ENCODE measurements around the gene EVI2B. TPM values are rescaled to one million over a fixed set of nuclear protein-coding genes. Genes with fewer than 3 reads are reported as not detected.
"Not testable (repeated sequence)": the region's sequence is repeated elsewhere in the genome, so short reads cannot be mapped to it uniquely, and the experiment has no call there.

EVI2B gene
- total RNA-seq, 1 donor, result 185 TPM

DNA sequence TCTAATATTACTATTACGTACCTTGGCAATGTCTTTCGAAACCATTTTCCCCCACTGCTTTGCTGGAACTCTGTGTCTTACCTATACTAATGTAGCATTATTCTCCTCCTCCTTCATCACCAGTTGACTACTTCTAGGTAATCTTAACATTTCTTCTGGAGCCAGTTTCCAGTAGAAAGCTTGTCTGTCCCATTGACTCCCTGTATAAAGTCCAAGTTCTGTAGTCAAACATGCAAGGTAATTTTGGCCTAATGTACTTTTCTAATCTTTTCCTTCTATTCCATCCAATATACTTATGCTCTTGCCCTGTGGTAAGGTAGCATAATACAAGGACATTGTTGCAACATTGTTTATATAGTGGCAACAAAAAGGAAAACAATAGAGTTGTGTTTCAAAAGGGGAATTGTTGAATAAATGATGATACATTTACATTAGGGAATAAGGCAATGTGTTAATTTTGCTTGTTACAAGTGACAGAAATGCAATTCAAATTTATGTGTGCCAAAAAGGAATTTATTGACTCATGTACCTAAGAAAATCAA is 44.7 kb downstream of the EVI2B start:
- no peaks in the 10 kb centered on the region for H3K27me3 ChIP-seq (ENCODE audit: insufficient read depth, low read length)

GRCh38 chr17:31266042-31266441 is 47.8 kb downstream of the EVI2B start:
- Histone ChIP-seq H3K9me3 (ENCODE audit: low read depth, low read length) (no peaks in the 10 kb centered on the region), H3K4me3 (ENCODE audit: low read length) (no peak overlapping the region), H3K4me1 (ENCODE audit: insufficient read depth, low read length) (no peaks in the 10 kb centered on the region), H3K27me3 (ENCODE audit: insufficient read depth, low read length) (no peaks in the 10 kb centered on the region)

More for the DNA sequence above, 44.7 kb downstream of the EVI2B start:
- Histone ChIP-seq H3K4me1 (ENCODE audit: insufficient read depth, low read length) (peaks cover 5% of the 10 kb centered on the region), H3K9me3 (ENCODE audit: low read depth, low read length) (no peaks in the 10 kb centered on the region), H3K4me3 (ENCODE audit: low read length) (no peak overlapping the region)

DNA sequence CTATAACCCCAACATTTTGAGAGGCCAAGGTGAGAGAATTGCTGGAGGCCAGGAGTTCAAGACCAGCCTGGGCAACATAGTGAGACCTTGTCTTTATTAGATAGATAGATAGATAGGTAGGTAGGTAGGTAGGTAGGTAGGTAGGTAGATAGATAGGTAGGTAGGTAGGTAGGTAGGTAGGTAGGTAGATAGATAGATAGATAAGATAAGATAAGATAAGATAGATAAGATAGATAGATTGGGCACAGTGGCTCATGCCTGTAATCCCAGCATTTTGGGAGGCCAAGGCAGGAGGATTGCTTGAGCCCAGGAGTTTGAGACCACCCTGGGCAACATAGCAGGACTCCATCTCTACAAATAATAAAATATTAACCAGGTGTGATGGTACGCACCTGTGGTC is 50.9 kb downstream of the EVI2B start:
- not testable (repeated sequence) for H3K4me3 ChIP-seq (ENCODE audit: low read length); H3K4me1 ChIP-seq (ENCODE audit: insufficient read depth, low read length); H3K9me3 ChIP-seq (ENCODE audit: low read depth, low read length); H3K27me3 ChIP-seq (ENCODE audit: insufficient read depth, low read length)

- no peak overlapping the region for H3K4me3 ChIP-seq (ENCODE audit: low read length)
- no peaks in the 10 kb centered on the region for H3K4me1 ChIP-seq (ENCODE audit: insufficient read depth, low read length)
- H3K27me3 ChIP-seq (ENCODE audit: insufficient read depth, low read length), result no peaks in the 10 kb centered on the region
- no peaks in the 10 kb centered on the region for H3K9me3 ChIP-seq (ENCODE audit: low read depth, low read length)
Observed at GRCh38 chr17:31261601-31262000, 52.3 kb downstream of the EVI2B start.

- Histone ChIP-seq H3K4me3 (ENCODE audit: low read length) (no peak overlapping the region), H3K4me1 (ENCODE audit: insufficient read depth, low read length) (no peaks in the 10 kb centered on the region), H3K27me3 (ENCODE audit: insufficient read depth, low read length) (no peaks in the 10 kb centered on the region), H3K9me3 (ENCODE audit: low read depth, low read length) (no peaks in the 10 kb centered on the region)
Observed at GRCh38 chr17:31260151-31260550, 53.7 kb downstream of the EVI2B start.

- H3K4me1 ChIP-seq (ENCODE audit: insufficient read depth, low read length), result no peaks in the 10 kb centered on the region
- no peak overlapping the region for H3K4me3 ChIP-seq (ENCODE audit: low read length)
- no peaks in the 10 kb centered on the region for H3K9me3 ChIP-seq (ENCODE audit: low read depth, low read length)
- no peaks in the 10 kb centered on the region for H3K27me3 ChIP-seq (ENCODE audit: insufficient read depth, low read length)
Observed at GRCh38 chr17:31256936-31257335, 56.9 kb downstream of the EVI2B start.

- Histone ChIP-seq H3K9me3 (ENCODE audit: low read depth, low read length) (no peaks in the 10 kb centered on the region), H3K4me1 (ENCODE audit: insufficient read depth, low read length) (no peaks in the 10 kb centered on the region), H3K4me3 (ENCODE audit: low read length) (no peak overlapping the region), H3K27me3 (ENCODE audit: insufficient read depth, low read length) (no peaks in the 10 kb centered on the region)
Observed at GRCh38 chr17:31254654-31255053, 59.2 kb downstream of the EVI2B start.

Other genes starting within 250 kb of the EVI2B start
- 21.9 TPM for gene NF1, start 219.1 kb downstream of the EVI2B start, total RNA-seq
- gene OMG, start 16.8 kb downstream of the EVI2B start, total RNA-seq, result 0.21 TPM
- 156 TPM for gene EVI2A, start 7.6 kb upstream of the EVI2B start, total RNA-seq
- 48.0 TPM for gene RAB11FIP4, start 77.6 kb upstream of the EVI2B start, total RNA-seq